Erythroblast (primary cell): ENCODE measurements around the gene CNST.

Source experiments
- GATA1 ChIP-seq: IDR thresholded peaks from 2 replicates; pipeline ENCODE4 v1.6.1; 2011; ENCODE audit warnings: low read depth, mild to moderate bottlenecking, control low read depth, low read length, moderate library complexity
- POLR2A ChIP-seq: IDR thresholded peaks from 2 replicates; pipeline ENCODE4 v1.6.1; 2011; ENCODE audit warnings: mild to moderate bottlenecking, low read length

GRCh38 chr1:246582301-246583055 is 16.2 kb downstream of the CNST start:
- TF ChIP-seq POLR2A: no peak
- no peak for TF ChIP-seq GATA1
